Measurements from ENCODE around the gene EDC4.

EDC4 gene

GRCh38 chr16:67873435-67874370, 851 bp downstream of the EDC4 start:
- DNase-seq (ENCODE audit: low read depth in 2 of 3, low spot score in 1 of 3) = no peak

- DNase-seq (ENCODE audit: low read depth in 2 of 3, low spot score in 1 of 3) = no peak
Observed at GRCh38 chr16:67874372-67874771, 1.5 kb downstream of the EDC4 start.

- DNase-seq (ENCODE audit: low read depth in 2 of 3, low spot score in 1 of 3) = no peak
Observed at GRCh38 chr16:67877064-67877463, 4.2 kb downstream of the EDC4 start.

GRCh38 chr16:67878232-67878631, 5.4 kb downstream of the EDC4 start:
- DNase-seq (ENCODE audit: low read depth in 2 of 3, low spot score in 1 of 3) = no peak

GRCh38 chr16:67878846-67879245, 6.0 kb downstream of the EDC4 start:
- DNase-seq (ENCODE audit: low read depth in 2 of 3, low spot score in 1 of 3) = no peak

GRCh38 chr16:67879462-67879861, 6.6 kb downstream of the EDC4 start:
- no peak for DNase-seq (ENCODE audit: low read depth in 2 of 3, low spot score in 1 of 3)

- no peak for DNase-seq (ENCODE audit: low read depth in 2 of 3, low spot score in 1 of 3)
Observed at GRCh38 chr16:67879936-67880335, 7.1 kb downstream of the EDC4 start.

- no peak for DNase-seq (ENCODE audit: low read depth in 2 of 3, low spot score in 1 of 3)
Observed at GRCh38 chr16:67880584-67880983, 7.7 kb downstream of the EDC4 start.

- no peak for DNase-seq (ENCODE audit: low read depth in 2 of 3, low spot score in 1 of 3)
Observed at GRCh38 chr16:67881621-67882161, 8.8 kb downstream of the EDC4 start.

GRCh38 chr16:67882374-67883145, 9.7 kb downstream of the EDC4 start:
- no peak for DNase-seq (ENCODE audit: low read depth in 2 of 3, low spot score in 1 of 3)

- DNase-seq (ENCODE audit: low read depth in 2 of 3, low spot score in 1 of 3) = no peak
Observed at GRCh38 chr16:67883146-67883871, 10.5 kb downstream of the EDC4 start.

GRCh38 chr16:67883872-67884261, 11.0 kb downstream of the EDC4 start:
- DNase-seq (ENCODE audit: low read depth in 2 of 3, low spot score in 1 of 3) = peak; percentile 44 to 67 (median 53)

GRCh38 chr16:67884684-67885083, 11.8 kb downstream of the EDC4 start, which contains the start of gene NRN1L:
TSS of gene NRN1L (plus strand) at chr16:67884885. CDS start at chr16:67884904, 19 bp downstream.
- no peak for DNase-seq (ENCODE audit: low read depth in 2 of 3, low spot score in 1 of 3)

GRCh38 chr16:67885545-67885944, 12.7 kb downstream of the EDC4 start:
- no peak for DNase-seq (ENCODE audit: low read depth in 2 of 3, low spot score in 1 of 3)

- no peak for DNase-seq (ENCODE audit: low read depth in 2 of 3, low spot score in 1 of 3)
Observed at GRCh38 chr16:67885976-67886375, 13.1 kb downstream of the EDC4 start.

- DNase-seq (ENCODE audit: low read depth in 2 of 3, low spot score in 1 of 3) = no peak
Observed at GRCh38 chr16:67886387-67886786, 13.5 kb downstream of the EDC4 start.

- no peak for DNase-seq (ENCODE audit: low read depth in 2 of 3, low spot score in 1 of 3)
Observed at GRCh38 chr16:67888331-67888730, 15.5 kb downstream of the EDC4 start.

GRCh38 chr16:67892375-67892774, 19.5 kb downstream of the EDC4 start:
- no peak for DNase-seq (ENCODE audit: low read depth in 2 of 3, low spot score in 1 of 3)

GRCh38 chr16:67892899-67893742, 20.3 kb downstream of the EDC4 start, which contains the start of gene PSKH1:
TSS of gene PSKH1 (plus strand) at chr16:67893254. CDS start at chr16:67908750, 15,496 bp downstream.
- peak; percentile 89 to 95 (median 92) for DNase-seq (ENCODE audit: low read depth in 2 of 3, low spot score in 1 of 3)
